Measurements from ENCODE around the gene IFIH1.
A peak's percentile ranks its signal among the peaks of the same experiment; 100 is the strongest.

IFIH1 gene

GRCh38 chr2:162308747-162309503 lies 9.6 kb downstream of the IFIH1 start:
- no peak for DNase-seq

- DNase-seq, result no peak
Observed at GRCh38 chr2:162305901-162306300, 12.6 kb downstream of the IFIH1 start.

DNA sequence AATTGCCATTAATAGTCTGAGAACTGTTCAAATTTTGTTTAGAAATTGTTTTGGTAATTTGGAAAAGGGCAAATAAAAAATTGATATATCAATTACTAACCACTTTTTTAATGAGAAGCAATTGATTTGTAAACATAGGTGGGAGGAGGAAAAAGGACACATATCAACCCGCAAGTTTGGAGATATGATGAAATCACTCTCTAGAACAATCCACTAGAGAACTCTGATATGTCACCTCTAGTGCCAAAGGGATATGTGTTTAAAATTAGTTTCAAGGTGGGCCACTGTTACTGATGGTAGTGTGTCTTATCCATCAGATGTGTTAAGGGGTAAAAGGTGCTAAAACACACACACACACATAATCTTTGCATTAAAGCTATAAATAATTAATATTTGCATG lies 16.6 kb downstream of the IFIH1 start:
- no peak for DNase-seq

DNA sequence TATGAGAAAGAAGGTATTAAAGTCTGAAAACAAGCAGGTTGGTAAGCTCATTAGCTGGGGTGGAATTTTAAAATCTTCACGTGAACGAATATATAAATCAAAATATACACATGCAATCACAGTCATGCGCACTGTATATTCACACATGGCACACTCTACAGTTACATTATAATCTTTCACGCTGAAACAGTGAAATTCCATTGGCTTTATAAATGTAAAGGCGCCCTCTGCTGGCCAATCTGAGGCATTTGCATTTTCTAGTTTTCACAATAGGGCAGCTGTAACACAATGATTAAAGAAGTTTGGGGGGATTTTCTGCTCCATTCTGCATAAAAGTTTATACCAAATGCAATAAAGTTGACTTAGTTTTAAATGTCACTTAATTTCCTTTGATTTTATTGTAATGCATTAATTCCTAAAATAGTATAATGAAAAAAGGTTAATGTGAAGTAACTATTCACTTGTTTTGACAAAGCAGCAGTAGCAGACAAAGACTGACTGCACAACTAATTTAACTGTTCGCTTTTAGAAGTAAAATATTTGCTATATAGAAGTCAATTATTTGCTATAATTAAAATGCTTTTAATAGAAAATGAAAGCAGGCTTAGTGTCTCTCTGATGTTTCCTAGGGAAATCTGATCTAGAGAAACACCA lies 17.2 kb downstream of the IFIH1 start:
- peak; percentile 42 to 58 for DNase-seq

- DNase-seq, result no peak
Observed at GRCh38 chr2:162300266-162300665, 18.2 kb downstream of the IFIH1 start.

DNA sequence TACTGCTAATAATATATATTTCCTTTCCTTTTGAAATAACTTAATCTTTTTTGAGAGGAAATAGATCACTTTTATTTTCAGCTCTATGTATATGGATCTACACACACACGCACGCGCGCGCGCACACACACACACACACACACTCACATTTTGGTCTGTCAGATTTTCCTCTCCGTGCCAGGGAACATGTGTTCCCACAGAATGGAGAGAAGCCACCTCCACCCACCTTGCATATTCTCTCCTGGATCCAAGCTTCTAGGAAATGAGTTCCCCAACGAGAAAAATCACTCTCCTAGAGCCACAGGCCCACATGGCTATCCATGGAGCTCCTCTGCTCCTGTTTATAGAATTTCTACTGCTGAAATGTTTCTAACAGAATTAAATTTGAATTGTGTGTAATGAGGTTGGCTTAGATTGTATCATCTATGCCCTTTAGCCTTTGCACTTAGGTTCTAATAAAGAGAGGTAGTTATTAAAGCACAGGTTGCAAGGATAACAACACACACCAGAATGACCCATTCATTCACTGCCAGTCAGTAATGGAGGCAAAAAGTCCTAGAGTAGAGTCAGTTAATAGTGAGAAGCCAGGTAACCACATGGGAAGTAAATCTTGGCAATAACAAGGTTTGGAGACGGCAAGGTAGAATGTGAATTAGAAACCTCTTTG lies 19.7 kb downstream of the IFIH1 start:
- DNase-seq, result no peak

DNA sequence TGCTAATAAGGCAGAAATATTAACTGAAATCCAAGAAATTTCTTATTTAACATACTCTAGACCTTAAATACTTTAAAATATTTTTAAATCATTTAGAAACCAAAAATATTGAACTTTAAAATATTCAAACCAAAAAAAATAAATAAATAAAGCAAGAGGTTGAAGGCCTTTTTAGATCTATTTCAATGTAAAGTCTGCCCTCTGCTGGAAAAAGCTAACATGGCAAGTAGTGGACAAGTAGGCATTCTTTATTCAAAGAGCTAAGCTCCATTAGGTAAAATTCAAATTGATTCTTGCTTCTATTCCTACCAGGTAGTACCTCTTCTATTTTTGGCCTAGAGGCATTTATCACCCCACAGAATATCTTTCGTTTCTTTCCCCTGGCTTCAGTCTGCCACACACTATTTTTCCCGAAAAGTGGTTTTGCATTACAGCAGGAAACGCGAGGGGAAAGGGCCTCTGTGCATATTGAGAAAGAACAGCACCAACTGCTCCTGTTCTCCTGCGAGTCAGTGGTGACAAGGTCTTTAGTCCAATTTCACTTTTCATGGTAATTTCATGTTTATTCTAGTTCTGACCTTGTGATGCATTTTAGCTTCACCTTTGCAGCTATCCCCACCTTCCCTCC lies 20.4 kb downstream of the IFIH1 start:
- no peak for DNase-seq

DNA sequence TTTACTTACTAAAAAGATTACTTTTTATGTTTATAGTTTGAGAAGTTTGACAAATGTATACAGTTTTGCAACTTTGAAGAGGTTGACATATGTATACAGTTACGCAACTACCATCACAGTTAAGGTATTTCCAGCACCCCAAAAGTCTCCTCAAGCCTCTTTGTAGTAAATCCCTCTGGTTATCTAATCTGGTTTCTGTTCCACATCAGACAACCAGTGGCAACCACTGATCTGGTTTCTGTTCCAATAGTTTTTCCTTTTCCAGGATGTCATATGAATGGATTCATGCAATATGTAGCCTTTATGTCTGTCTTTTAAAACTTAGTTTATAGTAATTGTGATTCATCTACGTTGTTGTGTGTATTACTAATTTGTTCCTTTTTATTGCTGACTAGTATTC lies 23.5 kb downstream of the IFIH1 start:
- no peak for DNase-seq

- no peak for DNase-seq
Observed at GRCh38 chr2:162293122-162293786, 25.2 kb downstream of the IFIH1 start.

- DNase-seq, result no peak
Observed at GRCh38 chr2:162291748-162292147, 26.7 kb downstream of the IFIH1 start.

DNA sequence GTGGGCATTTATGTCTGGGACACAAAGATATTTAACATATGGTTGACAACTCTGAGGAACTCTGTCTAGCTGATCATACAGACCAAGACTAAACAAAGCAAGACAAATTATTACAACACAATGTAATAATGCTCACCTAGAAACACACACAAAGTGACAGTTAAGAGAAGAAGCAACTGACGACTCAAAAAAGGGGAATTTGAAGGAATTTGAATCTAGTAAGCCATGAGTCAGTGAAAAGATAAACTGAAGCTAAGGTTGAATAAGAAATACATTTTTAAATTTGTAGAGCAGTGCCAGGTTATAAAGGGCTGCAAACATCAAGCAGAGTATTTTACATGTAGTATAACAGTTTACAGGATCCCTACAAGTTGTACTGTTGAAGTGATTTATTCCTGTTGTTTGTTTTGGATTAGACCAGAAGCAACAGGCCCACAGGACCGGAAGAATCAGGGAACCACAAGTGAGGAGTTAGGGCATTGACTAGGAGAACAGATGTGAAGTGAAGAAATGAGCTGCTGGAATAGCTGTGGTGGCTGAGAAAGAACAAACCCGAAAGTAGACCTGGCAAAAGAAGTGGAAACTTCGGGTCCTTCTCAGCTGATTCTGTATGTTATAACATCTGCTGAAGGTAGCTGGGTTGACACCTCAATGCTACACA lies 35.6 kb downstream of the IFIH1 start:
- no peak for DNase-seq

DNA sequence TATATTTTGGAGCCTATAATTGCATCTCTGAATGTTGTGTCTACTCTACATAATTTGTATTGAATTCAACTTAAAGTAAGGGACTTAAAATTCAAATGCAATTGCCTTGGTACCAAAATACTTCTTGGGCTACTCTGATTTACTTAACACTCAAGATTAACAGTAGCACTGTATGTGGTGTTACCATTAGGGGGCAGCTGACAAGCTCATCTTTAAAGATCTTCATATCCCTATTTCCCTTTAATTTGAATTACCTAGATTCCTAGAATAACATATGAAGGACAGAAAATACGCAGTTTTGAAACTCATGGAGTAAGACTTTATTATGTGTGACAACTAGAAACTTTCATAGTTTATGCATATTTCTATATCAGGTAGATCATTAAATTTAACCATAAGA lies 37.8 kb downstream of the IFIH1 start:
- DNase-seq, result no peak

- no peak for DNase-seq
Observed at GRCh38 chr2:162277381-162277780, 41.1 kb downstream of the IFIH1 start.

- DNase-seq, result no peak
Observed at GRCh38 chr2:162267996-162268395, 50.5 kb downstream of the IFIH1 start.

GRCh38 chr2:162267496-162267895 lies 51.0 kb downstream of the IFIH1 start:
- no peak for DNase-seq

DNA sequence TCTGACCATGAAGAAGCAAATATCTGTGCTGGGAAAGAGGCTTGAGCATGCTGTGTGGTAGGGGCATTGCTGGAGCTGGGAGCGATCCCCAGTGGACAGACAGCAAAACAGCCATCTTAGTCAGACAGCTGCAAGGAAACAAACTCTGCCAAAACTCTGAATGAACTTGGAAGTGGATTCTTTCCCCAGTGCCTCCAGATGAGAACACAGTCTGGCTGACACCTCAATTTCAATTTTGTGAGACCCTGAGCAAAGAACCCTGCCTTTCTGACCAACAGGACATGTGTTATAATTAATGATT lies 52.1 kb downstream of the IFIH1 start:
- DNase-seq, result no peak

GRCh38 chr2:162265666-162266459 lies 52.6 kb downstream of the IFIH1 start:
- no peak for DNase-seq

GRCh38 chr2:162261032-162261945 lies 57.2 kb downstream of the IFIH1 start:
- no peak for DNase-seq

- DNase-seq, result no peak
Observed at GRCh38 chr2:162258686-162259085, 59.8 kb downstream of the IFIH1 start.

GRCh38 chr2:162258169-162258568 lies 60.3 kb downstream of the IFIH1 start:
- no peak for DNase-seq

DNA sequence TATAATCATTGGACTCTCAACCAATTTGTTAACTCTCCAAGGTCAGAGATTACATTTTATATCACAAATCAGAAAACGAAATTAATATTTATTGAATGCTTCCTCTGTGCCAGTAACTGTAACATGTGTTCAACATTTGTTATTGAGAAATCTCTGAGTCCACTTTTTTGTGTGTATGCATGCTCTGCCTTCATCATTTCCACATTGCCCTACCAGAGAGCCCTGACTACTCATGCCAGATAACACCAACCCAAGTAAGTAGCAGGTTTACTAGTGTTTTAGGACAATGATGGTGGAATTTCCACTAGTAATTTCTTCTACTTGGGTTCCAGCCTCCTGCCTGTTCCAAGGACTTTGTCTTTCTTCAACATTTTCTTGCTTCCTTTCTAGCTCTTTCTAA lies 61.1 kb downstream of the IFIH1 start:
- DNase-seq, result no peak

Data from activated T-cell treated with anti-CD3 and anti-CD28 coated beads, Interleukin-2, amount 50 U/mL, for 48 hours (primary cell).